Neutrophil (primary cell): ENCODE measurements around the gene LRMDA.
"Not testable (repeated sequence)": the region's sequence is repeated elsewhere in the genome, so short reads cannot be mapped to it uniquely, and the experiment has no call there.

ENCODE experiments used
- H3K27ac ChIP-seq: fragments of 200-600 bp; sonication (generic); 2 replicates; pipeline ENCODE4 v1.5.1; 2016; ENCODE audit warnings: mild to moderate bottlenecking, moderate library complexity
- H3K27me3 ChIP-seq: fragments of 200-600 bp; sonication (generic); 2 replicates; pipeline ENCODE4 v1.6.0; 2016; ENCODE audit warnings: mild to moderate bottlenecking
- H3K36me3 ChIP-seq: fragments of 200-600 bp; sonication (generic); 2 replicates; pipeline ENCODE4 v1.5.1; 2017
- H3K4me1 ChIP-seq, 2 experiments: fragments of 200-600 bp in 1 of 2; sonication (generic) in 1 of 2; 1 replicate in 1 of 2; 2 replicates in 1 of 2; pipeline versions ENCODE4 v1.5.1 to v1.6.1; 2013 to 2016; ENCODE audit warnings: low read depth in 1 of 2, low read length in 1 of 2, mild to moderate bottlenecking in 1 of 2, moderate library complexity in 1 of 2; ENCODE audit not compliant: control insufficient read depth in 1 of 2, insufficient read depth in 1 of 2
- H3K4me3 ChIP-seq, 2 experiments: fragments of 200-600 bp in 1 of 2; sonication (generic) in 1 of 2; 1 replicate in 1 of 2; 2 replicates in 1 of 2; pipeline ENCODE4 v1.5.1; 2013 to 2016; ENCODE audit warnings: low read depth in 1 of 2, low read length in 1 of 2, mild to moderate bottlenecking in 1 of 2, moderate library complexity in 1 of 2
- H3K9me3 ChIP-seq: fragments of 200-600 bp; sonication (generic); 2 replicates; pipeline ENCODE4 v1.5.1; 2016
- TF ChIP-seq, protein P1 (sequence below): fragments of 200-600 bp; sonication (generic); IDR thresholded peaks from 2 replicates; pipeline ENCODE4 v1.5.1; 2016; ENCODE audit warnings: antibody characterized with exemption

Gene LRMDA

DNA sequence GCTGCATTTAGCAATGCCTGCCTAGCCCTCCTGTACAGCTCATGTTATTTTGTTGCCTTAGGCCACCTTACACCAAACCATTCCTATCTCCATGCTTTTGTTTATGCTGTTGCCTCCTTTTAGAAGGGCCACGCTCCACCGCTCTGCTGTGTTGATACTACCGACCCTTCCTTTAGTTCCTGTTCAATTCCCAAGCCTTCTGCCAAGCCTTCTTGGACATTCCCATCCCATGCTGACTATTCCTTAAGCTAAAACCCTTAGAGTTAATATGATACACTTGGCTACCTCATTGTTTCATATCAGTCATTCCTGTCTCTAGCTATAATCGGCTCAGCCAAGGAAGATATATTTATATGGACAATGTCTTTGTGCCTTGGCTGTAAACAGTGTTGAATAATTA, 705.5 kb downstream of the LRMDA start:
- Histone ChIP-seq H3K36me3 (no peaks in the 10 kb centered on the region), H3K4me1 (no peaks in the 10 kb centered on the region), H3K27me3 (no peaks in the 10 kb centered on the region), H3K4me3 (no peak overlapping the region), H3K27ac (no peak overlapping the region), H3K9me3 (no peaks in the 10 kb centered on the region)
- TF ChIP-seq, protein P1, sequence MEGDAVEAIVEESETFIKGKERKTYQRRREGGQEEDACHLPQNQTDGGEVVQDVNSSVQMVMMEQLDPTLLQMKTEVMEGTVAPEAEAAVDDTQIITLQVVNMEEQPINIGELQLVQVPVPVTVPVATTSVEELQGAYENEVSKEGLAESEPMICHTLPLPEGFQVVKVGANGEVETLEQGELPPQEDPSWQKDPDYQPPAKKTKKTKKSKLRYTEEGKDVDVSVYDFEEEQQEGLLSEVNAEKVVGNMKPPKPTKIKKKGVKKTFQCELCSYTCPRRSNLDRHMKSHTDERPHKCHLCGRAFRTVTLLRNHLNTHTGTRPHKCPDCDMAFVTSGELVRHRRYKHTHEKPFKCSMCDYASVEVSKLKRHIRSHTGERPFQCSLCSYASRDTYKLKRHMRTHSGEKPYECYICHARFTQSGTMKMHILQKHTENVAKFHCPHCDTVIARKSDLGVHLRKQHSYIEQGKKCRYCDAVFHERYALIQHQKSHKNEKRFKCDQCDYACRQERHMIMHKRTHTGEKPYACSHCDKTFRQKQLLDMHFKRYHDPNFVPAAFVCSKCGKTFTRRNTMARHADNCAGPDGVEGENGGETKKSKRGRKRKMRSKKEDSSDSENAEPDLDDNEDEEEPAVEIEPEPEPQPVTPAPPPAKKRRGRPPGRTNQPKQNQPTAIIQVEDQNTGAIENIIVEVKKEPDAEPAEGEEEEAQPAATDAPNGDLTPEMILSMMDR: no peak

DNA sequence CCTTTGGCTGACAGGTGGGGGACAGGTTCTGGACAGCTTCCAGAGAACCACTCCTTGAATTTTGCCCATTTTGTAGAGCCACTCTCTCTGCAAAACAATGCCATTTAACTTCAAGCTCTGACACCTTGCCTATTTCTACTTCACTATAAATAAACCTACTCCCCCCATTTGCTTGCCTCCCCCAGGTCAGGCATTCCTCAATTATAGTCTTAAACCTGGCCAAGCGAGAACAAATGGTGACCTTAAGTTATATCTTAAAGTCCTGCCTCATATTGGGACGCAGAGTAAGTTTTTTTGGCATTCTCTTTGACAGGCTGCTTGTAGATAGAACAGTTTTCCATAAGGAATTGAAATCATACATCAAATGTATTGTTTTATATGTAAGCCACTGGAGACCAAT, 706.9 kb downstream of the LRMDA start:
- no peaks in the 10 kb centered on the region for H3K4me1 ChIP-seq
- no peak overlapping the region for H3K27ac ChIP-seq
- no peaks in the 10 kb centered on the region for H3K36me3 ChIP-seq
- no peak overlapping the region for H3K4me3 ChIP-seq
- no peaks in the 10 kb centered on the region for H3K27me3 ChIP-seq
- no peaks in the 10 kb centered on the region for H3K9me3 ChIP-seq
- TF ChIP-seq, protein P1: no peak

DNA sequence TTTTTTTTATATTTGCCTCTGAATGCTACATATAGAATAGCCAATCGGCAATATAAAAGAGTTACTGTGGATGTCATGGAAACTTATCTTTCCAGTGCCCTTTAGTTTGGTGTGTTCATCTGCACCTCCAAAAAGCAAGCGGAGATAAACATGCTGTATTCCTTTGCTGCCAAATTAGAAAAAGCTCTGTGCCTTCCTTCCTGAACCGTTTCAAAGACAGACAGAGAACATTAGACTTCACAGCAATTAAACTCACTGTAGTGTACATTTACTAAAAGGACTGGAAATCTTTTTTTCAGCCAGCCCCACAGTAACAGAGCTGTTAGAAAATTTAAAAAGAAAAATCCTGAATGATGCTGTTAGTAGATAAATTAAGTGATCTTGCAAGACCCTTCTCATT, 707.5 kb downstream of the LRMDA start:
- Histone ChIP-seq H3K9me3 (no peaks in the 10 kb centered on the region), H3K4me1 (no peaks in the 10 kb centered on the region), H3K27me3 (no peaks in the 10 kb centered on the region), H3K4me3 (no peak overlapping the region), H3K27ac (no peak overlapping the region), H3K36me3 (no peaks in the 10 kb centered on the region)
- TF ChIP-seq, protein P1: no peak

DNA sequence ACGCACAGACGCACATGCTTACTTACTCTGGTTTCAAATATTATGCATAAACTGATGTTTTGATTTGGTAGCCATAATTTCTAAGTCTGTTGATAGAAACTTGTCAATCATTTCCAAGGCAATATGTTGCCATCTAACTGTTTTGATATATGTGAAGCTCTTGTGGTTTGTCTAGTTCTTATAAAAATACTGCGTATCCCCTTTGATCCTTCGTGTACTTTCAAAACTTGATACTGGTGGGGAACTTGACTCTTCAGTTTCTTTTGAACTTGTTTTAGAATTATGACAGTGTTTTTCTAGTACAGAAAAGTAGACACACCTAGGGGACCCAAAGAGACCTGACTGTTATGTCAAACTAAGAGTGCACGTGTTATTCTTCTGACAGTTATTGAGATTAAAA, 708.0 kb downstream of the LRMDA start:
- Histone ChIP-seq H3K27me3 (no peaks in the 10 kb centered on the region), H3K27ac (no peak overlapping the region), H3K4me1 (no peaks in the 10 kb centered on the region), H3K9me3 (no peaks in the 10 kb centered on the region), H3K36me3 (no peaks in the 10 kb centered on the region), H3K4me3 (no peak overlapping the region)
- TF ChIP-seq, protein P1: no peak

DNA sequence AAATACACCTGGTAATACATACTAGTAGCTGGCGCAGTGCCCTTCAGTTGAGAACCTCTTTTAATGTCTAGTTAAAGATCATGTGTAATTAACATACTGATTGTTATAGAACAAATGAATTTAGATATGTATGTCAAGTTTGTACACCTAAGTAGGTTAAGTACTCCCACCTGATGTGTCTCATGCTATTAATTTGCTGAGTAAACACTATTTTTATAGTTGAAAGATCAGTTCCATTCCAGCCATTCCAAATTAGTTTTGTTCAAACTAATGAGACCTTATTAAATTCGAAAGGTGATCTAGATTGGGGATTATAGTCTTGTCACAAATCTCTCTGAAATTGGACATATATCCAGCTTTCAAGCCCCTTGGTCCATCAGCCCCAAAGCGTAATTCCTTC, 710.0 kb downstream of the LRMDA start:
- no peaks in the 10 kb centered on the region for H3K27me3 ChIP-seq
- H3K36me3 ChIP-seq: no peaks in the 10 kb centered on the region
- H3K4me3 ChIP-seq: no peak overlapping the region
- no peak overlapping the region for H3K27ac ChIP-seq
- TF ChIP-seq, protein P1: no peak
- H3K4me1 ChIP-seq: no peaks in the 10 kb centered on the region
- H3K9me3 ChIP-seq: no peaks in the 10 kb centered on the region

DNA sequence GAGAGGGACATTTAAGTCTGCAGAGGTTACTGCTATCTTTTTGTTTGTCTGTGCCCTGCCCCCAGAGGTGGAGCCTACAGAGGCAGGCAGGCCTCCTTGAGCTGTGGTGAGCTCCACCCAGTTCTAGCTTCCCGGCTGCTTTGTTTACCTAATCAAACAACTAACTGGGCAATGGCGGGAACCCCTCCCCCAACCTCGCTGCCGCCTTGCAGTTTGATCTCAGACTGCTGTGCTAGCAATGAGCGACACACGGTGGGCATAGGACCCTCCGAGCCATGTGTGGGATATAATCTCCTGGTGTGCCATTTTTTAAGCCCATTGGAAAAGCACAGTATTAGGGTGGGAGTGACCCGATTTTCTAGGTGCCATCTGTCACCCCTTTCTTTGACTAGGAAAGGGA, 716.8 kb downstream of the LRMDA start:
- not testable (repeated sequence) for H3K4me1 ChIP-seq, H3K27me3 ChIP-seq, H3K4me3 ChIP-seq, H3K27ac ChIP-seq, H3K9me3 ChIP-seq, H3K36me3 ChIP-seq
